ENCODE measurements around the gene INTS6.
"Not testable (repeated sequence)": the region's sequence is repeated elsewhere in the genome, so short reads cannot be mapped to it uniquely, and the experiment has no call there.

INTS6 gene

GRCh38 chr13:51455532-51455931, 2.7 kb upstream of the INTS6 start:
- DNase-seq = no peak

DNA sequence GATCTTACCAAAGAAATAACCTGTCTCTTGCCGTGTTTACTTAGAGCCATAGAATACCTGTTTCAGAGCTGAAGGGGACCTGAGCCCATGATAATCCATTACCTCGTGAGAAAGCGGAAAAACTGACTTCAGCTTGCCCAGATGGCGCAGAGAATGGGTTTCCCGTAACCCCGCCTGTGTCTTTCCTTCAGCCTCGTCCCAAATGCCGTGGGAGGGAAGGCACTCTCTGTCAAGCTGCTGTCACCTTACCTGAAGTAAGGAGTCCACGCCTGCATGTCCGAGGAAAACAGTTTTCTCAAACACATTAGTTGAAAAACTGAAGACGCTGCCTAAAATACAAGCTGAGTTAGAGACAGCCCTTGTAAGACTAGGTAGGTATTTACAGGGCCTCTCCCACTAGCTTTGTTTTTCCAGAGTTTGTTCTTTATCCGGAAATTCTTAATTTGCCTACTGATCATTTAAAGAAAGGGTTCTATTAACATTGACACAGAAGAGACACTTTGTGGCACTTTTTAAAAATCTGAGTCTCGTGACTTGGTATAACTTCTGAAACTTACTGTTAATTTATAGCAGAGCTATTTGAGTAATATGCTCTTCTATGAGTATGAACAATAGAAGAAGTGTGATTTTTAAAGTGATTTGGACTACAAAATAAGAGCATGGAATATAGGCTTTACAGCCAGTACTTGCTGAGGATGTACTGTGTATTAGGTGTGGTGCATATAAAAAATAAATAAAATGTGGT, 1.3 kb upstream of the INTS6 start:
- DNase-seq = peak; percentile 60

DNA sequence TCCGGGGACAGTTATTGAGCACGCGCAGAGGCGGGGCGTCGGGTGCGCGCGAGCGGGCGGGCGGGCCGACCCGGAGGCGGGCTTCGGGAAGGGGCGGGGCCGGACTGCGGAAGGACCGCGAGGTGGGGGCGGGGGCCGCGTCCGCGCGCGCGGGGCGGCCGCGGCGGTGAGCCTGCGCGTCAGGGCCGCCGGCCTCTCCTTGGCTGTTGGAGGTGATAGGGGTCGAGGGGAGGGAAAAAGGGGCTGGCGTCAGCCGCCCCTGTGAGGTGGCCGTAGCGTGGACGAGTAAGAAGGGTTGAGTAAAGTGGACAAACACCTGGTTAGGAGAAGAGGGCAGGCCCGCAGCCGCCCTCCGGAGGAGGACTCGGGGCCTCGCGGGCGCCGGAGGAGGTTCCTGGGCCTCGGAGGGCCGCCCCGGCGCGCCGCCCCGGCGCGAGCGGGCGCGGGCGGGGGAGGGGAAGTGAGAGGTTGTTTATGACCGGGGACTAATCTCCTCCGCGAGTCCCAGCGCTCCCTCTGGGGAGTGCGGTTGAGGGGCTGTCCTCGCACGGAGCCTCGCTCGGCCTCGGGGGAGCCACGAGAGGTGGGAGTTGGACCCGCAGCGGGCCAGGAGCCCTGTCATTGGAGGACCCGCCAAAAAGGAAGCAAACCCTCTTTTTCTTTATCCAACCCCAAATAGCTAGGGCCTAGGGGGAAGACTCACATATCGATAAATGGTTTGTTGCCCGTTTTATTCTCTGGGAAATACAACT, 547 bp upstream of the INTS6 start:
- DNase-seq = peak; percentile 86 to 89

GRCh38 chr13:51451467-51452360, 1.1 kb downstream of the INTS6 start:
- DNase-seq = peak; percentile 85

DNA sequence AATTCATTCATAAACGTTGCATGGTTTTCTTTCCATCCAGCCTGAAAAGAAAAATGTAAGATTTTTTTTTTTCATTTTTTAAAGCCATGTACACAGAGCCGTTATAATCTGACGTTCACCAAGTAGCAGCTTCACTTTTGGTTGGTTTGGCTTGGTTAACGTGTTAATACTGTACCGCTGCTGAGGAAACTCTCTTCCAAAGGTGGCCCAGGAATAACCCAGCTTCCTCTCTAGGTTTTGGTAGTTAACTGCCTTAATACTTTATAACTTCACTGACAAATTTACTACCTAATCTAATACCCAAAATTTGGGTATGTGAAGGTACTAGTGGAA, 1.7 kb downstream of the INTS6 start:
- no peak for DNase-seq

DNA sequence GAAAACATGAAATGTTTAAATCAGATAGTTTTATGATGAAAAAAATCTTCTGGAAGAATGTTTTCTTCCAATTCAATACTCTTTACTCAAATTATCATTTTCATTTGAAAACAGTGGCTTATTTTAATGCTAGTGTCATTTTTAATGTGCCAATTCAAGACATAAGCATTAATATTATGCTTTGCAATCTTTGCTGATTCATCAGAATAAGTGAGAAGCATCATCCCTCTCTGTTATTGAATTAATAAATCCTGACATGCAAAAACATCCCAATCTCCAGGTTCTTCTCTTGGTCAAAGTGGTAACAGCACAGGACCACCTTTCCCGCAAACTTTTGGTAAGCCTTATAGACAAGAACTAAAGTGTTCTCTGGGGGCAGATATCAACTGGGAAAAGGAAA, 3.8 kb downstream of the INTS6 start:
- DNase-seq = no peak

DNA sequence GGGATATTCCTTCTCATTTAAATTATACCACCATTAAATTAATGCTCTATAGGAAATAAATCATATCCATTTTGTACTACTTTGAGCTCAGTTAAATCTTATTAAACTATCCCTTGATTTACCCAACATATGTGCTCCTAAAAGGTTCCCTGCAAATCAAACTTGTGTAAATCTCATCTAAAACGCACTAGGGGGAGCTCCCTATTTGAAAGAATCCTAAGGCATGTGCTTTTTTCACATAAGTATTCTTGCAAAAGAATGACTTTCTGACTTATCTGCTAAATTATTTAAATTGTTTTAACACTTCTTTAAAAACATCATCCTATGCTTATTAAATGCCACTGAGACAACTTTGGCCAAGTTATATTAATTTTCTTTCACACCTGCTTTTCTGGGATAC, 7.9 kb downstream of the INTS6 start:
- no peak for DNase-seq

- DNase-seq = no peak
These were observed 12.5 kb downstream of the INTS6 start for GRCh38 chr13:51440381-51440780.

GRCh38 chr13:51437550-51438127, 15.2 kb downstream of the INTS6 start:
- no peak for DNase-seq

DNA sequence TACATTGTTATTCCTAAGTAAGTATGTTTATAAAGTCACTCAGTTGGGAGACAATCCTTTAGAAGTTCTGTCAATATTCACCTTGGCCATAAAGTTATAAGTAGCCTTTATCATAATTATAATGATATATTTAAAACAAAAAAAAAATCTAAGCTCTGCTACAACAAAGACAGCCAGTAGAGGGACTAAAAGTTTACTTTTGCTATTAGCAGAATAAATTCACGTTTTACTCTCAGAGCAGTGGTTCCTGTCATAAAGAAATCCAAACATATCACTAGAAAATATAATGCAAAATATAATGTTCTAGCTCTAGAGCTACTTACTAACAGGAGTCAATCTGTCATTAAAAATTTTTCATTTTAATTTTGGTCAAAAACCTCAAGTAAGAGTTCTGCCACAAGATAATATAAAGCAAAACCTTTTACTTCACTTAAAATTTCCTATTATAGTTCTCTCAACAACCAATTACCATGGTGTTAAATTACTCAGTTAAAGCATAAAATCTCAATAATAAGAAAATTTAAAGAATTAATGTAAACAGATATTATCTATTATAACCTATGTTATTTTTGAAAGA, 17.7 kb downstream of the INTS6 start:
- no peak for DNase-seq

GRCh38 chr13:51432576-51432975, 20.3 kb downstream of the INTS6 start:
- DNase-seq = no peak

GRCh38 chr13:51426982-51427381, 25.9 kb downstream of the INTS6 start:
- no peak for DNase-seq

DNA sequence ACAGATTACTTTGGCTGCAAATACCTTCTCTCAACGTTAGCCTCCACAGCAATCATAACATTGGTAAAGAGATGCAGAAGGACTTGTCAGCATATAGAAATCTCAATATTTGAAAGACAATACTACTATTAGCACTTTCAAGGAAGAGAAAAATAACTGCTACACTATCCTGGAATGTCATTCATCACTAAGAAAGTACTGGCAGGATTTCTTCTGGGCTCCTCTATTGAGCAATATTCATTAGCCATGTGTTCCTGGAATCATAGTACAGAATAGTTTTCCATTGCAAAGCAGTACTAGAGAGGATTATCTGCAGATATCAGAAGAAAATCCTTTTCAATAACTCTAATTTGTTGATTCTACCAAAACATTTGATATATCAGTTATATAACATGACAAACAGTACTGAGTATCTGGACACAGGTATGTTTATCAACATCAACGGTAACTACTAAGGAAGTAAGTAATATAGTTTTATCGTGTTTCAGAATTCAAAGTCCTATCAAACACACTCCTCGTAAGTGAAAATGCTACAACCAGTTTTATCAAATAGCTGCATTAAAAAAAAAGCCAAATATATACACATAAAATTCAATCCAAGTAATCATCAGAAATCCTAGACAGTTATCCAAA, 27.3 kb downstream of the INTS6 start:
- no peak for DNase-seq

DNA sequence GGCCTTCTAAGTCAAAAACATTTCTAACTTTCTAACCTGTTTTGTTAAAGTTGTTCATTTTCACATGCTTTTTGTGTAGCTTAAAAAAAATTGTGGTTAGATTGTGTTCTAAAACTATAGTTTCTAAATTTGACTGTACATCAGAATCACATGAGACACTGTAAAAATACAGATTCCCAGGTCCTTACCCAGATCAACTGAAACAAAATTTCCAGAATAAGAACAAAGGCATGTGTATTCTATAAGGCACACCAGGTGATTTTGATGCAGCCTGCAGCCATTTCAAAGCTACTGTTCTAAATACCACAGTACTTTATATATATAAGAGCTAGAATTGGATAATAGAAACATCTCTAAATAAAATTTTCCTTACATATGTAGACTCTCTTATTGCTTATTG, 29.1 kb downstream of the INTS6 start:
- DNase-seq = no peak

DNA sequence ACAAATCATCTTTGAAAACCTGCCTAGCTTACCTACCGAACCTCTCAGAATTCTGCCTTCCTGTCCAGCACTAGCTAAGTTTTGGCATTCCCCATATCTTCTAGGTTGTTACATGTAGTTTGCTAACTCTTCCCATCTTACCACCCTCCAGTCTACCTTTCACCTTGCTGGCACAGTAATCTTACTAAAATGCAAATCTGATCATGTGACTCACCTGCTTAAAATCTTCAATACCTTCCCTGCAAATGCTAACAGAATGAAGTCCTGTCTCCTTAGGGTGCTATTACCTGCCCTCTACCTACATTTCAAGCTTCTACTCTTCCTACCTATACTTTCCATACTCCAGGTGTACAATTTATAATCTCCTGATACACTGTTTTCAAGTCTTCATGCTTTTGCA, 30.4 kb downstream of the INTS6 start:
- no peak for DNase-seq

DNA sequence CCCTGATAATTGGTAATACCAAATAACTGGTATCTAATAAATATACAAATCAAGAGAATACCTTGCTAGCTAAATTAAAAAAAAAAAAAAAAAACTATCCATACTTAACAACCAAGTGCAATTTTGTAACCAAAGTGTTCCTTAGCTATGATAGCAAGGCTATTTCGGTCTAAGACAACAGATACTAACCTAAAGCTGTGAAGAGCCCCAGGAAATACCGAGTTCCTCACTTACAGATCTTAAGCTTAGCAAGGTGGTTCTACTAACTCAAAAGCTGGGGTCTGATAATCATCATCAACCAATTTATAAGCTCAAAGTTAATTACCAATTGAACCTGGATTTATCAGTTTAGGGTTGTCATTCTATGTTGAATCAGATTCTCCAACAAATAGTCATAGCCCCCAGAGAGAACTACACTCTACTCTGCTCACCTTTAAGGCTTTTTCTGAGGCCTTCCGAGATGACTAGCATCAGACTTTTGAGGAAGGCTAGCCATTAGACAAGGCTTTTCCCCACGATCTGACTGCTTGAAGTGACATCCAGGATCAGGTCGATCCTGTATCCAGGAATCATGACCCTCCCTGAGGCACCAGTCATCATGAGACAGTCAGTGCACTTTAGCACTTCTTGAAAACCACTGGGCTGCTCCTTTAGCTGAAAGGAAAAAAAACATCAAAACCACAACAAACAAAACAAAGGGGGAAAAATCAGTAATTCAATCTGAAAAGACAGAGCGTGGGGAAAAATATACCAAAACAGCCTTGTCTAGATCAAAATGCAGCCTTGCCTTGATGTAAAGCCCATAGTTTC, 31.9 kb downstream of the INTS6 start:
- DNase-seq = no peak

DNA sequence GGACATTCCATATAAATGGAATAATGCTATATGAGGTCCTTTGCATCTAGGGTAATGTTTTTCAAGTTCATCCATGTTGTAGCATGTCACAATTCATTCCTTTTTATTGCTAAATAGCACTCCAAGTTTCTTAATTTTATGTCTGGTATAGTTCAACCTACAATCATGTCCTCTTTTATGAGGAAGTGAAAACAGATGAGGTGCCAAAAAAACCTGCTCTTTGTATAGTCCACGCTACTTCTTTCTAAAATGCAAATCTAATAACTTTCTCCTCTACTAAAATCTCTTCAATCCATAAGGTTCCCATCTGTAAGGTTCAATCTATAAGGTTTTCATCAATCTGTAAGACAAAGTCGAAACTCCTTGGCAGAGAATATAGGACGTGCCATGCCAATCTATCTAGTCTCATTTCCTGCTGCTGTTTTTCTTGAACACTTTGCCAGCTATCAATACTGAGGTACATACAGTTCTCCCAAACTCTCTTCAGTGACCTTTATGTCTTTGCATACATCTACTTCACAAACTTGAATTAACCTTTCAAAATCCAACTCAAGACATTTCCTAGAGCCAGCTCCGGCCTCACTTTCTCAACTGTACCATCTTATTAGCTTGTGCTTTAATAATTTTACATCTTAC, 33.7 kb downstream of the INTS6 start:
- no peak for DNase-seq

- no peak for DNase-seq
These were observed 35.1 kb downstream of the INTS6 start for GRCh38 chr13:51417716-51418115.

DNA sequence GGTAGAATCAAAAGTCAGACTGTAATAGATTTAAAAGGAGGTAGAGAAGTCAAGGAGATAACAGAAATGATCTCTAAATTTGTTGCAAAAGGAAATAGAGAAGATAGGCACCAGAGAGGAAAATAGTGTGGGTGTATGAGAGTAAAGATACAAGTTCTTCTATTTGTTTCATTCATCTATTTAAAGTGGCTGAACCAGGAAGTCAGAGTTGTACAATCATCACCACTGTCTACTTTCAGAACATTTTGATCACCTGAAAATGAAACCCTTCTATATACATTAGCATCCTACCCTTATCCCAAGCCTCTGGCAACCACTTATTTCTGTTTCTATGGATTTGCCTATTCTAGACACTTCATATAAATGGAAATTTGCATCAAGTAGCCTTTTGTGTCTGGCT, 36.7 kb downstream of the INTS6 start:
- DNase-seq = no peak

- not testable (repeated sequence) for DNase-seq
These were observed 37.5 kb downstream of the INTS6 start for GRCh38 chr13:51415339-51415738.

DNA sequence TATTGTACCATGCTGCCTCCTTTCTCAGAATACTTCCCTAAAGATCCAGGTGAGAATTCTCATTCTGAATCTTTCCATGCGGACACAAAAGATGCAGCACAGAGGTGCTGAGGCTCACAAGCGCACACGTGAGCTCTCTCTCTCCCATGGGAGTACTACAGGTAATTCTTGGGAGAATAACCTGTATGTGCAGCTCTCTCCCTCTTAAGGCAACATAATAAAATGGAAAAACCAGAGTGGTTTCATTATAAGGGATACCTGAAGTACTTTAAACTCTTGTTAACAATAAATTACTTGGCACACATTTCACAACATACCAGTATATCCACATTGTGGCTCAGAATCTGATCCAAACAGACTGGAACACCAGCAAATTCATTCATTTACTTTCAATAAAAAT, 40.4 kb downstream of the INTS6 start:
- DNase-seq = no peak

Data from activated T-cell treated with anti-CD3 and anti-CD28 coated beads, Interleukin-2, amount 50 U/mL, for 48 hours (primary cell).